B cell (primary cell): Measurements from ENCODE around the gene PI4KA.

ENCODE experiments used
- EZH2 ChIP-seq: IDR thresholded peaks from 2 replicates; pipeline ENCODE4 v1.6.1; 2012; ENCODE audit warnings: borderline replicate concordance, low read depth, mild to moderate bottlenecking, moderate library complexity, low read length; ENCODE audit not compliant: insufficient read depth, poor library complexity, severe bottlenecking
- TF ChIP-seq, protein P1 (sequence below): fragments of 200-600 bp; IDR thresholded peaks from one replicate; pipeline ENCODE4 v1.8.0; 2022; ENCODE audit warnings: antibody characterized with exemption, mild to moderate bottlenecking

DNA sequence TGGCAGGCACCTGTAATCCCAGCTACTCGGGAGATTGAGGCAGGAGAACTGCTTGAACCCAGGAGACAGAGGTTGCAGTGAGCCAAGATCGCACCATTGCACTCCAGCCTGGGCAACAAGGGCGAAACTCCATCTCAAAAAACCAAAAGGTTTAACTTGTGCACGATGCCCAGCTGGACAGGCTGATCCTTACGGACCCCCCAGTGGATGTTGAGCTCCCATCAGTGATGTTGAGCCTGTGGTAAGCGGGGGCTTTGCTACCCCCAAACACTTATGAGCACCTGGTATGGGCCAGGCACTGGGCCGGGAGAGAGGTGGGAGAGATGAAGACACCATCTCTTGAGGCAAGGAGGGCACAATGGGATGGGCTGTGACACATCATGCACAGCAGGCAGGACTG, 92.1 kb downstream of the PI4KA start:
- TF ChIP-seq, protein P1, sequence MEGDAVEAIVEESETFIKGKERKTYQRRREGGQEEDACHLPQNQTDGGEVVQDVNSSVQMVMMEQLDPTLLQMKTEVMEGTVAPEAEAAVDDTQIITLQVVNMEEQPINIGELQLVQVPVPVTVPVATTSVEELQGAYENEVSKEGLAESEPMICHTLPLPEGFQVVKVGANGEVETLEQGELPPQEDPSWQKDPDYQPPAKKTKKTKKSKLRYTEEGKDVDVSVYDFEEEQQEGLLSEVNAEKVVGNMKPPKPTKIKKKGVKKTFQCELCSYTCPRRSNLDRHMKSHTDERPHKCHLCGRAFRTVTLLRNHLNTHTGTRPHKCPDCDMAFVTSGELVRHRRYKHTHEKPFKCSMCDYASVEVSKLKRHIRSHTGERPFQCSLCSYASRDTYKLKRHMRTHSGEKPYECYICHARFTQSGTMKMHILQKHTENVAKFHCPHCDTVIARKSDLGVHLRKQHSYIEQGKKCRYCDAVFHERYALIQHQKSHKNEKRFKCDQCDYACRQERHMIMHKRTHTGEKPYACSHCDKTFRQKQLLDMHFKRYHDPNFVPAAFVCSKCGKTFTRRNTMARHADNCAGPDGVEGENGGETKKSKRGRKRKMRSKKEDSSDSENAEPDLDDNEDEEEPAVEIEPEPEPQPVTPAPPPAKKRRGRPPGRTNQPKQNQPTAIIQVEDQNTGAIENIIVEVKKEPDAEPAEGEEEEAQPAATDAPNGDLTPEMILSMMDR: no peak
- TF ChIP-seq EZH2: no peak
